K562 treated with DMSO at 1 percent for 48 hours (cell line): Measurements from ENCODE around the gene MYORG. TPM values are rescaled to one million over a fixed set of nuclear protein-coding genes. Genes with fewer than 3 reads are reported as not detected.

Source experiments
- total RNA-seq: library from RNA; unstranded; fragments of 300-600 nt; gene quantifications from 2 replicates; pipeline ENCODE4 v1.2.3, GENCODE V29; 2022; ENCODE audit warnings: low replicate concordance; ENCODE audit errors: extremely low read depth

Gene MYORG
- total RNA-seq, result not detected in 2 replicates

GRCh38 chr9:34376596-34377403, at the start of gene MYORG:
Gene MYORG, minus strand, starts transcription at chr9:34376898. Its CDS starts 3,955 bp downstream, at chr9:34372943.

GRCh38 chr9:34328987-34329832, 47.5 kb downstream of the MYORG start, which contains the start of the genes KIF24 and NUDT2:
Gene KIF24, minus strand, starts transcription at chr9:34329268. Its CDS starts 17,922 bp downstream, at chr9:34311346.
Gene NUDT2, plus strand, starts transcription at chr9:34329569. Its CDS starts 9,471 bp downstream, at chr9:34339040.

Other genes starting within 250 kb of the MYORG start
- not detected in 2 replicates for gene UBAP1, start 197.9 kb downstream of the MYORG start, total RNA-seq
- gene KIF24, start 47.6 kb downstream of the MYORG start, total RNA-seq, result not detected in 2 replicates
- not detected in 2 replicates for gene NUDT2, start 47.3 kb downstream of the MYORG start, total RNA-seq
- gene FAM219A, start 81.7 kb upstream of the MYORG start, total RNA-seq, result not detected in 2 replicates
- not detected in 2 replicates for gene DNAI1, start 81.9 kb upstream of the MYORG start, total RNA-seq
- gene ENHO, start 146.1 kb upstream of the MYORG start, total RNA-seq, result not detected in 2 replicates
- gene CNTFR, start 212.8 kb upstream of the MYORG start, total RNA-seq, result not detected in 2 replicates
- gene RPP25L, start 235.2 kb upstream of the MYORG start, total RNA-seq, result not detected in 2 replicates
- 727 TPM in 1 of 2 replicates, not detected in the other for gene DCTN3, start 243.6 kb upstream of the MYORG start, total RNA-seq